IPS DF 4.7 (cell line): ENCODE data around the gene MAPKBP1.
"Not testable (repeated sequence)": the region's sequence is repeated elsewhere in the genome, so short reads cannot be mapped to it uniquely, and the experiment has no call there.

ENCODE experiments used
- DNase-seq: peaks from one replicate; pipeline ENCODE4 v3.0.0-alpha.2; 2013; ENCODE audit warnings: low spot score; ENCODE audit errors: extremely low read depth

The MAPKBP1 gene

DNA sequence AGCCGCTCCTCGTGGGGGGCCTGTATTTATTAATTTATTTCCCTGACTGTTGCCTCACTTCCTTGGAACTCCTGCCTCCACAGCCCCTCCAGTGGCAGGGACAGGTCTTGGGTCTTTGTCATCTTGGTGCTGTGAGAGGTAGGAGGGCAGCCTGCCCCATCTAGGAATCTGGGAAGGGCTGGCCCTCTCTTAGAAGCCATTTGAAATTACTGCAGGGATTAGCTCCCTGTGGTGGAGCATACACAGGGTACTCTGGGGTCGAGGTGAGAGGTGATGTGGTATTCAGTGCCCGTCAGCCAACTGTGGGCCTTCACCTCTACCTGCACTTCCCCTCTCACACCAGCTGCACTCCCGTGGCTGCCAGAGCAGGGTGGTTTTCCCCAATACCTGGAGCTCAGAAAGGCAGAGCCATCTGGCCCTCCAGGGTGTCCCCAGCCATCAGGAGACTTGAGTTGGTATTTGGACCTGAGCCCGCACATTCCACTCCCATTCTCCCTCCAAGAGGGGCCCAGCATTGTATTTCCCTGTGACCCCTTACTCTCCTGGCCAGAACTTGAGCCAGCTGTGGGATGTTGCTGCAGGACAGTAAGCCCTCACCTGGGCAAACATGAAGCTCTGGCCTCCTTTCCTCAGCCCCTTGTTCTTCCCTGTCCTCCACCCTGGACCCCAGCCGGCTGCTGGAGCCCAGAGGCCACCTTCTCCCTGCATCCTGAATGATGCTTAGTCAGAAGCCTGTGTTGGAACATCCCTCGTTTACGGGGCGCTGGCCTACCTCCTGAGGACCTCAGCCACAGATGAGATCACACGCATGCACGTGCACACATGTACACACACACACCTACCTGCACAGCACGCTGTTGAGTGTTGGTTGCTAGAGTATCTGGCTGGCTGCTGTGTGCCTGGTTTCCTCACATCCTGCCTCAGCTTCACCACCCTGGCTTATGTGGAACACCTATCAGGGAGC is 51.6 kb downstream of the MAPKBP1 start:
- no peak for DNase-seq

DNA sequence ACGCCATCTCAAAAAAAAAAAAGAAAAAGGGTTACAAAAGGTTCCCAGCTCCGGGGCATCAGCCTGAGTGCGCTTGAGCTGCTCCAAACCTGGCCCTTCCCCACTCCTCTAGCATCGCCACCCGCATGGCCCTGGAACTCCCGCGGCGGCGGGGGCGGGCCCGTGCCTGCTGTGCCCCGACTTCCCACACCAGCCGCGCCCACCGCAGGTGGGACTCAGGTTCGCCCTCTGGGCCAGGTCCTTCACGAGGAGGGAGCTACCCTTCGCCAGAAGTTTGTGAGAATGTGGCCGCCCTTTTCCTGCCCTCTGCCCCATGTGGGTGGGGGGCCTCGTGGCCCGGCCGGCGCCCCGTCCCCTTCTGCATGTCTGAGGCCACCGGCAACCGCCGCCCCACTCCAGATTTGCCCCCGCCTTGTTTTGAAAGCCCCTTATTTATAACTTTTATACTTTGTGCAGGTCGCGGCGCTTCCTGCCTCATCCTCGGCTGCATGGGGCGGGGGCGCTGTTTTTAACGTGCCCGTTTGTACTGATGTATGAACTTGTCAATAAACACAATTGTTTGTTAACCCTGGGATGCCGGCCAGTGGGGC is 53.1 kb downstream of the MAPKBP1 start:
- DNase-seq = no peak

DNA sequence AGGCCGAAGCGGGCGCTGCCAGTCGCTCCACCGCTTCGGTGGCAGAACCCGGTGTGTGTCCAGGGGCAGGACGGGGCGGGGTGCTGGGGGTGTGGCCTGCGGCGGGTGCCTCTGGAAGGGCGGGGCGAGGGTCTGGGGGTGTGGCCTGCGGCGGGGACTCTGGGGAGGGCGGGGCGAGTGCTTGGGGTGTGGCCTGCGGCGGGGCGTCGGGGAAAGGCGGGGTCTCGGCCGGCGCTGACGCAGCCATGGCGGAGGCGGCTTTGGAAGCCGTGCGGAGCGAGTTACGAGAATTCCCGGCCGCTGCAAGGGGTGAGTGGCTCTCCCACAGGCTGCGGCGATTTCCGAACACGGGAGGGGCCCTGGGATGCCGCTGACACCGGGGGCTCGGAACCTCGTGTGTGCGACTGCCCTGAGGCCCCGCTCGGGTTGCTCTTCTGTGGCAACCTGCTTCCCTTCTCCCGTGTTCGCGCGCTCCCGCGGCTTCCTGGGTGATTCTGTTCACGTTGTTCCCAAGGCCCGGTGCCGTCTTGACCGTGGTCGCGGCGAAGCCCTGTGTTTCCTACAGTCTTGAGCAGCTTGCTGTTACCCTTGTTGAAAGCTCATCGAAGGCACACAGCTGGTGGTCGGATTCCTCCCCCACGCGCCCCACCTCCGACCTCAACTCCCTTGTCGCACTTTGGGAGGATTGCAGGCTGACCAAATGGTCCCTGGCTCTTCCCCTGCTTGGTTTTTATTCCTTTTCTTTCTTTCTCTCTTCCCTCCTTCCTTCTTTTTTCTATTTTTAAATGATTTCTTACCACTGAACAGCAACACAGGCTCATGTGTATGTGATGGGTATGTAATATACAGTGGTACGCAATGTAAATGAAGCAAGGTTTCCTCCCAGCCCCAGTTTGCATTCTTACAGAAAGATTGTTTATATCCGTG is 53.9 kb downstream of the MAPKBP1 start, which contains the start of gene JMJD7:
JMJD7 (plus strand) TSS at position 213 of the 927 bp plus-strand sequence; CDS start at position 246, 33 bp downstream.
- DNase-seq = no peak

DNA sequence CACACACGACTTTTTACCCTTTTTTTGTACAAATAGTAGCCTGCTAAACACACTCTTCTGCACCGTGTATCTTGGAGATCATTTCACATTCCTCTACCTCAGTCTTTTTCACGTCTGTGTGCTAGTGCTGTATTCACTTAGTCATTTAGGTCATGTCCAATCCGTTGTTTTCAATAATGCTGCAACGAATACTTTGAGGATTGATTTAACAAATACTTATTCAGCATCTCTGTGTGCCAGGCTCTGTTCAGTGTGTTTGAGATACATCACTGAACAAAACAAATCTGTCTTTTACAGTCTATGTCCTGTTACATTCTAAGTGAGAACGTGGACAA is 54.5 kb downstream of the MAPKBP1 start:
- no peak for DNase-seq

- DNase-seq = no peak
These were observed 55.8 kb downstream of the MAPKBP1 start for GRCh38 chr15:41829959-41830646.

GRCh38 chr15:41831291-41831690 is 57.0 kb downstream of the MAPKBP1 start:
- not testable (repeated sequence) for DNase-seq

GRCh38 chr15:41832208-41832607 is 57.9 kb downstream of the MAPKBP1 start:
- no peak for DNase-seq

DNA sequence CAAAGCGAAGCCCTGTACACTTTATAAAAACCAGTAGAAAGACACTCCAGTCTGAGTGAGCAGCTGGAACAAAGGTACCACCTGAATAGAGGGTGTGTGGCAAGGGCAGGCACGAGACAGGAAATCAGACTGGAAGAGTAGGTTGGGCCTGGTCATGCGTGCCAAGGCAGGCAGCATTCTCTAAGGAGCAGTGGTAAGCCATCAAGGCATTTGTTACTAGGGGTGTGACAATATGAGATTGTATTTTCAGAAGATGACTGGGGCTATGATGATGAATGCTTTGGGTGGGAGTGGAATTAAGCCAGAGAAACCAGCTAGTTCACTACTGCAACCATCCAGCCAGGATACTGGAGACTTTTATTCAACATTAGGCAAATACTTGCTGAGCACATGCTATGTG is 58.6 kb downstream of the MAPKBP1 start:
- DNase-seq = no peak

- no peak for DNase-seq
These were observed 59.8 kb downstream of the MAPKBP1 start for GRCh38 chr15:41834096-41834495.

- DNase-seq = no peak
These were observed 61.8 kb downstream of the MAPKBP1 start for GRCh38 chr15:41836073-41836472.

DNA sequence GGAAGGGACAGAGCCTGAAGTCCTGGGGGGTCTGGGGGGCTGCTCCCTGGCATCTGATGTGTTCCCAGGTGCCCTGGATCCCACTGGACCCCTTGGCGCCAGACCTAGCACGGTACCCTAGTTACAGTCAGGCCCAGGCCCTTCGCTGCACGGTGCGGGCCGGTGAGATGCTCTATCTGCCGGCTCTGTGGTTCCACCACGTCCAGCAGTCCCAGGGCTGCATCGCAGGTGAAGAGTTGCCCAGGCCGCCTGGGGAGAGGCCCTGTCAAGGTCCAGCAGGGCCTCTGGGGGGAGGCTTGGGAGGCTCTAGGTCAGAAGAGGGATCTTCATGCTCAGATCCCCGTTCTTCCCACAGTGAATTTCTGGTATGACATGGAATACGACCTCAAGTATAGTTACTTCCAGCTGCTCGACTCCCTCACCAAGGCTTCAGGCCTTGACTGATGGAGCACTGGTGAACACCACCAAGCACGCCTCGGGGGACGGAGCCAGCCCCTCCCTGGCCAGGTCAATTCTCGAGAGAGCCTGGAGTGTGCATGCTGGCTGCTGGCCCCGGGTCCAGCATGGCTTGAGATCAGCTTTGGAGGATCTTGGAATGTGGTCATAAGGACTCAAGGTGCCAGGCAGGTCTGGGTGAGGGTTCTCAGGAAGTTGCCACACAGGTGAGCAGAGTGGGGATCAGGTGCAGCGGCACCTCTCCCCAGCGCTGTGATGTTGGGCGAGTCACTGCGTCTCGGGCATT is 62.6 kb downstream of the MAPKBP1 start:
- DNase-seq = no peak

GRCh38 chr15:41838400-41838897 is 64.2 kb downstream of the MAPKBP1 start, which contains the start of gene PLA2G4B:
PLA2G4B (plus strand) TSS chr15:41838847; CDS start chr15:41838914, 67 bp downstream.
- DNase-seq = no peak

GRCh38 chr15:41839781-41840491 is 65.7 kb downstream of the MAPKBP1 start:
- DNase-seq = no peak

GRCh38 chr15:41840673-41841072 is 66.4 kb downstream of the MAPKBP1 start:
- no peak for DNase-seq

DNA sequence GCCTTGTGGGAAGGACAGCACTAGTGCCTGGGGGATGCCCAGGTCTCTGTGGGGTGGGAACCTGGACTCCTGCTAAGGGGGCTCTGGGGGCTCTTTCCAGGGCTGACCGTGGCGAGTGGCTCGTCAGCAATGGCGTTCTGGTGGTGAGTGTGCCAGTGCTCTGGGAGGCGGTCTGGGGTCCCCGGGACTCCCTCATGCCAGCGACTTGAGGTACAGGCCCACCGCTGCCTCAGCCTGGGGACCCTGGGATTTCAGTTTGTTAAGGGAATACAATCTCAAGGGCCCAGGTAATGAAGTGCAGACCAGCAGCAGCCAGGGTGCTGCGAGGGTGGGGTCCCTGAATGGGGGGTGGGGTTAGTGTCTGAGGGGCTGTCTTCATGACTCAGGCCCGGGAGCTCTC is 66.8 kb downstream of the MAPKBP1 start:
- DNase-seq = no peak

GRCh38 chr15:41842229-41842628 is 67.9 kb downstream of the MAPKBP1 start:
- no peak for DNase-seq

DNA sequence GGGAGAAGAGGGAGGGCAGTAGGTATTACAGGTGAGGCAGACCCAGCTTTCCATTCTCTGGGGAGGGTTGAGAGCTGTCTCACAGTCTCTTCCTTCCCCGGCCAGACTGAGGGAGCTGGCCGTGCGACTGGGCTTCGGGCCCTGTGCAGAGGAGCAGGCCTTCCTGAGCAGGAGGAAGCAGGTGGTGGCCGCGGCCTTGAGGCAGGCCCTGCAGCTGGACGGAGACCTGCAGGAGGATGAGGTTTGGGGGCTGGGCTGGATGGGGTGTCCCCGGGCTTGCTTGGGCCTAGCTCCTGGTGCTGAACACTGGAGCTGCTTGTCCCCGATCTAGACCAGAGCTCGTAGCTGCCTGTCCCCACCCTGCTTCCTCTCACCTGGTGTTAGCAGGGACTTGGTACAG is 69.3 kb downstream of the MAPKBP1 start:
- DNase-seq = no peak

GRCh38 chr15:41844814-41845213 is 70.5 kb downstream of the MAPKBP1 start:
- DNase-seq = no peak

GRCh38 chr15:41847206-41847605 is 72.9 kb downstream of the MAPKBP1 start:
- DNase-seq = no peak
